Left ventricle myocardium superior (tissue), 1 donor: ENCODE results near the gene ELP4. TPM values are rescaled to one million over a fixed set of nuclear protein-coding genes. Genes with fewer than 3 reads are reported as not detected.
"Not testable (repeated sequence)": the region's sequence is repeated elsewhere in the genome, so short reads cannot be mapped to it uniquely, and the experiment has no call there.

Source experiments
- ATAC-seq: fragments of 200-7000 bp; cut with Tn5 transposase; one replicate; pipeline ENCODE4 v1.9.1; 2020; ENCODE audit warnings: mild to moderate bottlenecking, moderate library complexity
- DNase-seq: peaks from one replicate; pipeline ENCODE4 v3.0.0-alpha.2; 2020
- intact Hi-C: fragments of 100-400 bp; cut with micrococcal nuclease; formaldehyde crosslinking; loops from one replicate; pipeline ENCODE4 v1.11.0; 2022
- long read RNA-seq: library from polyadenylated mRNA; unstranded; transcript quantifications from one replicate; pipeline ENCODE4 v2.0.0, GENCODE V29; 2021
- total RNA-seq: library from RNA; stranded (reverse); fragmentation: NEBNext Ultra II Directional; extraction: Animal tissue kit (Norgen Biotek cat#: 25700); gene quantifications from one replicate; pipeline ENCODE4 v1.2.1, GENCODE V29; 2021
- donor health status: DM: no; HTN: yes; CAD: no; lungs with severe emphysema.

The ELP4 gene
- total RNA-seq = 15.6 TPM
- long read RNA-seq, full-length matches to known transcripts = 15 of 15 reads
- long read RNA-seq, partial matches to known transcripts = 0 of 15 reads
- long read RNA-seq, other reads (novel, unspliced or antisense) = 0 of 15 reads

DNA sequence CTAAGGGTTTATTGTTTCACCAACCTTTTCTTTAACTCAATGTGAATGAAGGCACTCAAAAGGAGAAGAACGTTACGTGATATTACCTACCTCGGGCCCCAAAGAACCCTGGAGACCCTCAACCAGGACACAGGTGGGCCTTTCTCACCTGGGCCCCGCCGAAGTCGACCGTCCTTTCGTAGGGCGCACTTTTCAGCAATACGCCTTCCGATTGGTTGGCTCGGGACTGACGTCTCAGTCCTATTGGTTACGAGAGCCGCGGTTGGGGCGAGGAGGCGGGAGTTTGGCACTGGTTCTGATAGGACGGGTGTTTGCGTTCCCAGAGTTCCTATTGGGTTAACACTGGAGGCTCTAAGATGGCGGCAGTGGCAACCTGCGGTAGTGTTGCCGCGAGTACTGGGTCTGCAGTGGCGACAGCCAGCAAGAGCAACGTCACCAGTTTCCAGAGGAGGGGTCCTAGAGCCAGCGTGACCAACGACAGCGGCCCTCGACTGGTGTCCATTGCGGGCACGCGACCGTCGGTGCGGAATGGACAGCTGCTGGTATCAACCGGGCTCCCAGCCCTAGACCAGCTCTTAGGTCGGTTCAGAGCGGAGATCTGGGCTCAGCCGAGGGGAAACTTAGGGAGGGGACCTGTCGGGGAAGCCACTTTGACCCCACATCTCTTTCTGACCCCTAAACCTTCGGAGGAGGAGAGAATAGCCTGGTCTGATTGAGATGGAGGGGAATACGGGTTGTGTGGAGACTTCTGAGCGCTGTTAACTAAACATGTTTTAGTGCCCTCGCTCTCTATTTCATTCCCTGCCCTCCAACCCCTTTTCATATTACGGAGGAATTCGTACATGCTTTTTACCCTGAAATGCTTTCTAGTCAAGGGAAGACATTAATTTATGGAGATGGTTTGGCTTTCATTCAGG is at the start of gene ELP4, which contains the start of gene IMMP1L:
Gene ELP4, plus strand, starts transcription at position 339 of the 917 bp plus-strand sequence. Its CDS starts 18 bp downstream, at position 357.
Gene IMMP1L, minus strand, starts transcription at position 194 of the 917 bp plus-strand sequence. CDS start 46,346 bp downstream, outside the sequence.
- DNase-seq = peak; percentile 95
- peak; percentile 100 for ATAC-seq
- intact Hi-C loops = no loop called here

GRCh38 chr11:31464436-31464835 is 45.1 kb upstream of the ELP4 start:
- ATAC-seq (no peak), DNase-seq (no peak)

GRCh38 chr11:31474083-31474482 is 35.5 kb upstream of the ELP4 start:
- no peak for DNase-seq
- intact Hi-C loops = no loop called here
- ATAC-seq = no peak

More at GRCh38 chr11:31464436-31464835, 45.1 kb upstream of the ELP4 start:
- intact Hi-C loops = no loop called here

- intact Hi-C loops = no loop called here
- DNase-seq (no peak), ATAC-seq (no peak)
Observed at GRCh38 chr11:31477528-31478222, 31.9 kb upstream of the ELP4 start.

- no peak for DNase-seq
- ATAC-seq = no peak
- intact Hi-C loops = no loop called here
Observed at GRCh38 chr11:31478223-31478590, 31.4 kb upstream of the ELP4 start.

DNA sequence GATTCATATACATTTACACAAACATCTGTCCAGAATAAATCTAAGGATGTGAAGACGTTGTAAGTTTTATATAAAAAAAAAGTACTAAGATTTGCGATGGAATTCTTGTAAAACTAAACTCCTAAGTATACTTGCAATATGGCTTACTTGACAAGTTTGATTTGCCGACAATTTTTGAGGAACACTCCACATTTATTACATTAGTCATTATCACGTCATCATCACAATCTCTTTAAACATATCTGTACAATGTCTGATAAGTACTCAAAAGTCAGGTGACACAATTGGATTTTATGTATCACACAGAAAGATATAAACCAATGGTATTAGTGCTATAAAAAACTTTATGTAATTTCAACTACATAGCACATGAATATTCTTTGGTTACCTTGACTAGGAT is 30.5 kb upstream of the ELP4 start:
- ATAC-seq (no peak), DNase-seq (no peak)
- intact Hi-C loops = no loop called here

DNA sequence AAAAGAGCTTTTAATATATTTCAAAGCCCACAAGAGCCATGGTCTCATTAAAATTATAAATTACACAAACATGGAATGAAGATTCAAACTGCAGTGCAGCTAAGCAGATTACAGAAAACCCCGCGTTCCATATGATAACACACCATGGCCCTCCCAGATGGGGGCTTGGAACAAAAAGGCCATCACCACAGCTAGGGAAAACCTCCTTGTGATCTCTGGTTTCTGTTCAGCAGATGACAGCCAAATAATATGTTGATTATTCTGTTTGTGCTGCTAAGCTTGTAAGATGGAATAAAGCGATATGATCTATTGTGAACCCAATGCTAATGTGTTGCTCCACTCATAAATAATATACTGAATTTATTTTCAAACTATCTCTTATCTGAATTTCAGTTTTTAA is 28.6 kb upstream of the ELP4 start:
- intact Hi-C loops = no loop called here

GRCh38 chr11:31484497-31484896 is 25.1 kb upstream of the ELP4 start:
- intact Hi-C loops = no loop called here
- DNase-seq = no peak
- no peak for ATAC-seq

More for the DNA sequence above, 28.6 kb upstream of the ELP4 start:
- ATAC-seq = no peak
- DNase-seq = no peak

DNA sequence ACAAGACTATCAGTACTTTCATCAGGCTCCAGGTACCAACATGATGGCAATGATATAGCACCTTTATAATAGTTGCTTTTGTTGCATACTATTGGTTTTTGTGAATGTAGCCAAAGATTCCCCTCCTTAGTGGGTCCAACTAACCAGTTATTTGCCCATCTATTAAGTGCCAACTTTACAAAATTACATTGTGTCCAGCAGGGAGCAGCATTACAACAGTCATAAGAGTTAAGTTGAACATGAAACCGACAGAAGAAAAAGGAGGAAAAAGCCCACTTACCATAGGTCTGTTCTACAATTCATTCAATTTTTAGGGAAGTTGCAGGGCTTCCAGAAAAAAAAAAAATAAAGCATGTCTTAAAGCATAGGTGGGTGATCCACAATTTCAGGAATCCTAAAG is 21.7 kb upstream of the ELP4 start:
- no peak for DNase-seq
- intact Hi-C loops = loop anchor here (5.0 kb wide), 1 partner anchor 384 kb away; no protein-coding TSS in a partner anchor
- no peak for ATAC-seq

DNA sequence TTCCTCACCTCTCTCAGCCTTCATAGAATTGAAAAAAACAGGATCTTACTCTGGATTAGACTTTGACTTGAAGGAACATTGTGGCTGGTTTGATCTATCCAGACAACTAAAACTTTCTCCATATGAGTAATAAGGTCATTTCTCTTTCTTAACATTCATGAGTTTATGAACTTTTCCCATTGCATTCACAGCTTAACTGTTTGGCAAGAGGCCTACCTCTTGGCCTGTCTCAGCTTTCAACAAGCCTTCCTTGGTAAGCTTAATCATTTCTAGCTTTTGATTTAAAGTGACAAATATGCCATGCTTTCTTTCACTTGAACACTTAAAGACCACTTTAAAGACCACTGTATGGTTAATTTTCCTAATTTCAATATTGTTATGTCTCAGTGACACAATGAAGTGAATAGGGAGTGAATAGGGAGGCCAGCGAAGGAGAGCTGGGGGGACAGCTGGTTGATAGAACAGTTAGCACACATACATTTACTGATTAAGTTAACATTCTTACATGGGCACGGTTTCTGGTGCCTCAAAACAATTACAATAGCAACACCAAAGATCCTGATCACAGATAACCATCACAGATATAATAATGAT is 17.1 kb upstream of the ELP4 start:
- no peak for ATAC-seq
- intact Hi-C loops = no loop called here

GRCh38 chr11:31493235-31493634 is 16.3 kb upstream of the ELP4 start:
- no peak for DNase-seq
- ATAC-seq = no peak
- intact Hi-C loops = no loop called here

More for the DNA sequence above, 17.1 kb upstream of the ELP4 start:
- DNase-seq = no peak

DNA sequence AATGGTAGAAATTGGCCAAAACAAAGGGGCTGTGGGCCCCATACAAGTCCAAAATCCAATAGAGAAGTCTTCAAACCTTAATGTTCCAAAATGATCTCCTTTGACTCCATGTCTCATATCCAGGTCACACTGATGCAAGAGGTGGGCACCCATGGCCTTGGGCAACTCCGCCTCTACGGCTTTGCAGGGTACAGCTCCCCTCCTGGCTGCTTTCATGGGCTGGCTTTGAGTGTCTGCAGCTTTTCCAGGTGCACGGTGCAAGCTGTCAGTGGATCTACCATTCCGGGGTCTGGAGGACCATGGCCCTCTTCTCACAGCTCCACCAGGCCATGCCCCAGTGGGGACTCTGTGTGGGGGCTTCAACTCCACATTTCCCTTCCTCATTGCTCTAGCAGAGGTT is 15.8 kb upstream of the ELP4 start:
- DNase-seq, ATAC-seq, intact Hi-C loops: not testable (repeated sequence)

GRCh38 chr11:31499576-31500178 is 9.9 kb upstream of the ELP4 start:
- ATAC-seq (no peak), DNase-seq (no peak)
- intact Hi-C loops = no loop called here

DNA sequence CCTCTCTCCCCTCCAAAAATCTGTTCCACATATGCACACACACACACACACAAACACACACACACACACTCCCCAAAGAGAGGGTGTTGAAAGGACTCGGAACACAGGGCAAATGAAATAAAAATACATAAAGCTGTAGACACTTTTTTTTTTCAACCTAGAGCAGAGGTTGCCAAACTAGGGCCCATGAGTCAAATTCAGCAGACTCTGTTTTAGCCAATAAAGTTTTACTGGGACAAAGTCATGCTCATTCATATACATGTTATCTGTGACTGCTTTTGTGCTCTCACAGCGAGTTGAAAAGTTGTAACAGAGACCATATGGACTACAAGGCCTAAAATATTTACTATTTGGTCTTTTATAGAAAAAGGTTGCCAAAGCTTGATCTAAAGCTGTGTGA is 9.0 kb upstream of the ELP4 start:
- ATAC-seq = no peak
- DNase-seq = no peak
- intact Hi-C loops = no loop called here

DNA sequence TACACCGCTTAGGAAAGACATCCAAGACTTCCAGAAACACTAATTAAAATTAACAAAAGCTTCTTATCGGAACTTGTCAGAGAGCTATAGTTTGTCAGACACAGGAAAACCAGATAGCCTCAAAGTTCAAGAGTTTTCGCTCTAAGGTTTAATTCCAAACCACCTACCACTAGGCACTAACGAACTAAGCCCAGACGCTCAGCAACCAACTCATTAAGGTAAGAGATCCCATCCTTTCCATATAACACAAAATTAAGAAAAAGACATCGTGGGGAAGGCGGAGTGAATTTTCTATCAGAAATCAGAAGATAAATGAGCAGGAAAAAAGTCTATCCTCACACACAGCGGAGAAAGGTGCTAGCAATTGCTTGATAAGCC is 527 bp upstream of the ELP4 start:
- intact Hi-C loops = no loop called here

DNA sequence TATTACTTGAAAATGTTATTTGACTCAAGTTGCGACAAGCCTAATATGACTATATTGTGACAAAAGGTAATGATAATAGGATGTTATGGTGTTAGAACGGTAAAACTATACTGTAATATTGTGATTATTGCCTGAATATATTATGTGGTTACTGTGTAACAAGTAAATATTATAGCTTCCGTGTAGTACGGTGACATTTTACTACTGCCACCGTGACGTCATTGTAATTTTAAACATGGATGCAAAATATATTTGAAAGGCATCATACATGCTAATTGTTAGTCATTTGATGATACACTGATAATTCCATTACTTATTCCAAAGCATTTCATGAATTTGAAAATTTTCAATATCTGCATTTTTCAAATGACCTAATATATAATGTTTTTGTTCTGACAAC is 2.5 kb downstream of the ELP4 start:
- DNase-seq = no peak
- intact Hi-C loops = no loop called here
- no peak for ATAC-seq

More for the DNA sequence above, 527 bp upstream of the ELP4 start:
- ATAC-seq = peak; percentile 9
- no peak for DNase-seq

GRCh38 chr11:31521497-31522150 is 12.1 kb downstream of the ELP4 start:
- DNase-seq = no peak
- intact Hi-C loops = no loop called here
- no peak for ATAC-seq

DNA sequence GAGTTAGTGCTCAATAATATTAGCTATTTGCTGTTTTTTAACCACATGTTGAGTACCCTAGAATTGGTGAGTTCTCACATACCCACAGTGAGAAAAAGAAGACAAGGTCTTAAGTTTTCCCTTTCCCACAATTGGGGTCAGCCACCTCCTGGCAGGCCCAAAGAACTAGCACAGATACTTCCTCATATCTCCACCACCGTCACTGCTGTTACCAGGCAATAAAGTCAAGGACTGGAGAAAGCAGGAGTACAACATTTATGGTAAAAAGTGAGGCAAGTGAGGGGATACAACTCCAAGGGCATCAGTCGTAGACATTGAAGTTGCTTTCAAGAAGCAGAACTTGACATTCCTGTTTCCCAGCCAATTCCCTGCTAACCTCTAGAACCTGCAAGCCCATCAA is 19.6 kb downstream of the ELP4 start:
- intact Hi-C loops = no loop called here
- DNase-seq (no peak), ATAC-seq (no peak)

DNA sequence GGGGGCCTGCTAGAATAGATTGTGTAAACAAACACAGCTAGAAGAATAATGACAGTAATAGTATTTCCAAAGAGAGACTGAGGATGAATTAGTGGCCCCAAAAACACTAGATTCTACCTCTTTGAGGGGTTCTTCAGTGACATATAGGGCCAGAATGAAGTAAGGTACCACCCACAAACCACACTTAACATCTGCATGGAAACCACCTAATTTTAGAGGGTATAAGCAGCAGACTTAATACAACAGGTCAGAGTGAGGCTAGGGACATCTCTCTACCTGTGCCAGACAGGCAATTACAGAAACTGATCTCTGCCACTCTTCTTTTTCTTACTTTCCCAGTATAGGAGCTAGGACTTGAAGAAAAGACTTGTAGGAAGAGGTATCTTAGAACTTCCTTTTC is 20.1 kb downstream of the ELP4 start:
- no peak for ATAC-seq
- no peak for DNase-seq
- intact Hi-C loops = no loop called here
